ENCODE results near the gene PNMA6E.
"Not testable (repeated sequence)": the region's sequence is repeated elsewhere in the genome, so short reads cannot be mapped to it uniquely, and the experiment has no call there.

GRCh38 chrX:153389460-153389768 is 11.7 kb downstream of the PNMA6E start:
- TF ChIP-seq CTCF, POLR2A (IDR thresholded peaks at IDR 0.05): not testable (repeated sequence)

Measured in uterus (tissue), 2 donors.